OCI-LY1 (cell line): ENCODE results near the gene ZBTB46.

Experiments
- H2AFZ ChIP-seq: fragments of 200-600 bp; sonication (generic), shearing (Covaris generic); 2 replicates; pipeline ENCODE4 v1.6.0; 2014; ENCODE audit warnings: antibody characterized with exemption, mild to moderate bottlenecking, low read length
- H3F3A ChIP-seq: fragments of 200-600 bp; sonication (generic), shearing (Covaris generic); 2 replicates; pipeline ENCODE4 v1.6.0; 2014; ENCODE audit warnings: mild to moderate bottlenecking, antibody characterized with exemption, low read length, moderate library complexity; ENCODE audit not compliant: insufficient read depth
- H3K27ac ChIP-seq: fragments of 200-600 bp; sonication (generic); 2 replicates; pipeline ENCODE4 v1.5.1; 2014; ENCODE audit warnings: low read length, mixed run types, mild to moderate bottlenecking, low read depth; ENCODE audit not compliant: poor library complexity, severe bottlenecking
- H3K27me3 ChIP-seq: fragments of 200-600 bp; sonication (generic); 2 replicates; pipeline ENCODE4 v1.6.0; 2014; ENCODE audit warnings: antibody characterized with exemption, mild to moderate bottlenecking, low read length, moderate library complexity; ENCODE audit not compliant: insufficient read depth
- H3K36me3 ChIP-seq: fragments of 200-600 bp; sonication (generic); 2 replicates; pipeline ENCODE4 v1.6.1; 2014; ENCODE audit warnings: mild to moderate bottlenecking, antibody characterized with exemption, low read length, moderate library complexity, mixed read lengths; ENCODE audit not compliant: insufficient read depth
- H3K4me1 ChIP-seq: fragments of 200-600 bp; sonication (generic); 2 replicates; pipeline ENCODE4 v1.5.1; 2014; ENCODE audit warnings: mild to moderate bottlenecking, low read length, moderate library complexity; ENCODE audit not compliant: insufficient read depth, severe bottlenecking
- H3K4me2 ChIP-seq: fragments of 200-600 bp; sonication (generic), shearing (Covaris generic); 2 replicates; pipeline ENCODE4 v1.6.1; 2014; ENCODE audit warnings: low read length
- H3K4me3 ChIP-seq: fragments of 200-600 bp; sonication (generic); 2 replicates; pipeline ENCODE4 v1.5.1; 2014; ENCODE audit warnings: low read length, low read depth, mild to moderate bottlenecking, mixed read lengths; ENCODE audit not compliant: poor library complexity, severe bottlenecking
- H3K79me2 ChIP-seq: fragments of 200-600 bp; shearing (Covaris generic); 2 replicates; pipeline ENCODE4 v1.6.1; 2016; ENCODE audit warnings: mixed run types, low read length, mixed read lengths; ENCODE audit not compliant: insufficient read depth
- H3K9ac ChIP-seq: fragments of 200-600 bp; sonication (generic), shearing (Covaris generic); 2 replicates; pipeline ENCODE4 v1.6.1; 2014; ENCODE audit warnings: mild to moderate bottlenecking, low read length, mixed read lengths
- H3K9me2 ChIP-seq: fragments of 200-600 bp; sonication (generic), shearing (Covaris generic); 2 replicates; pipeline ENCODE4 v1.6.1; 2014; ENCODE audit warnings: low read depth, mild to moderate bottlenecking, low read length, mixed read lengths
- H3K9me3 ChIP-seq: fragments of 200-600 bp; shearing (Covaris generic); 2 replicates; pipeline ENCODE4 v1.6.1; 2014; ENCODE audit warnings: low read length, mixed read lengths
- H4K20me1 ChIP-seq: fragments of 200-600 bp; sonication (generic), shearing (Covaris generic); 2 replicates; pipeline ENCODE4 v1.6.0; 2016; ENCODE audit warnings: mild to moderate bottlenecking, low read length; ENCODE audit not compliant: insufficient read depth
- CTCF ChIP-seq: fragments of 200-600 bp; sonication (generic), shearing (Covaris generic); IDR thresholded peaks from 2 replicates; pipeline ENCODE4 v1.5.1; 2017; ENCODE audit warnings: mild to moderate bottlenecking, antibody characterized with exemption, low read length, moderate library complexity, mixed read lengths
- EZH2 ChIP-seq: fragments of 200-600 bp; sonication (generic), shearing (Covaris generic); IDR thresholded peaks from 2 replicates; pipeline ENCODE4 v1.8.0; 2017; ENCODE audit warnings: borderline replicate concordance, mixed run types, mild to moderate bottlenecking, antibody characterized with exemption, low read length, moderate library complexity, mixed read lengths

Gene ZBTB46

GRCh38 chr20:63850689-63851547 is 19.9 kb upstream of the ZBTB46 start:
- Histone ChIP-seq H3K27me3 (peaks cover 4% of the 10 kb centered on the region; the same call in 1 of the 2 replicates), H3K36me3 (no peaks in the 10 kb centered on the region), H3K9me2 (no peaks in the 10 kb centered on the region), H3K9ac (no peak overlapping the region), H4K20me1 (no peaks in the 10 kb centered on the region), H3K4me2 (no peak overlapping the region), H2AFZ (no peak overlapping the region), H3K27ac (no peak overlapping the region), H3K79me2 (no peaks in the 10 kb centered on the region), H3K4me1 (no peaks in the 10 kb centered on the region), H3F3A (no peaks in the 10 kb centered on the region), H3K4me3 (no peak overlapping the region), H3K9me3 (no peaks in the 10 kb centered on the region)
- no peak for TF ChIP-seq CTCF

- Histone ChIP-seq H3K27ac (no peak overlapping the region), H3K9me3 (no peaks in the 10 kb centered on the region), H3K79me2 (no peaks in the 10 kb centered on the region), H3F3A (no peaks in the 10 kb centered on the region), H4K20me1 (no peaks in the 10 kb centered on the region), H3K4me3 (no peak overlapping the region), H3K27me3 (peaks cover 6% of the 10 kb centered on the region; the same call in 1 of the 2 replicates), H3K4me2 (no peak overlapping the region), H2AFZ (no peak overlapping the region), H3K4me1 (no peaks in the 10 kb centered on the region), H3K9me2 (no peaks in the 10 kb centered on the region), H3K36me3 (no peaks in the 10 kb centered on the region), H3K9ac (no peak overlapping the region)
- no peak for TF ChIP-seq EZH2
Observed at GRCh38 chr20:63848003-63848911, 17.2 kb upstream of the ZBTB46 start.

GRCh38 chr20:63847237-63848002 is 16.4 kb upstream of the ZBTB46 start:
- Histone ChIP-seq H3K9ac (no peak overlapping the region), H3K9me3 (no peaks in the 10 kb centered on the region), H3K4me2 (no peak overlapping the region), H3K4me1 (no peaks in the 10 kb centered on the region), H3K9me2 (no peaks in the 10 kb centered on the region), H3K27ac (no peak overlapping the region), H3K4me3 (no peak overlapping the region), H3F3A (no peaks in the 10 kb centered on the region), H3K27me3 (peaks cover 6% of the 10 kb centered on the region; the same call in 1 of the 2 replicates), H2AFZ (no peak overlapping the region), H4K20me1 (no peaks in the 10 kb centered on the region), H3K79me2 (no peaks in the 10 kb centered on the region), H3K36me3 (no peaks in the 10 kb centered on the region)
- TF ChIP-seq CTCF (no peak), EZH2 (no peak)
